Liver (tissue), 3 donors: ENCODE measurements around the gene BBS5.

ENCODE experiments used
- FOXA1 ChIP-seq: IDR thresholded peaks from 2 replicates; pipeline ENCODE4 v1.6.1; 2016; ENCODE audit warnings: antibody characterized with exemption
- GABPA ChIP-seq, 2 donors: IDR thresholded peaks in 1 of 2; conservative IDR thresholded peaks in 1 of 2; 2 replicates each; pipeline ENCODE4 v1.6.1; 2016; ENCODE audit warnings: antibody characterized with exemption in 2 of 2, mild to moderate bottlenecking in 1 of 2, moderate library complexity in 1 of 2
- JUND ChIP-seq, 2 donors: IDR thresholded peaks; 2 replicates each; pipeline ENCODE4 v1.6.1; 2016; ENCODE audit warnings: antibody characterized with exemption in 2 of 2
- NR2F2 ChIP-seq: IDR thresholded peaks from 2 replicates; pipeline ENCODE4 v1.6.1; 2016; ENCODE audit warnings: antibody characterized with exemption
- REST ChIP-seq: IDR thresholded peaks from 2 replicates; pipeline ENCODE4 v1.6.1; 2016; ENCODE audit warnings: antibody characterized with exemption, mild to moderate bottlenecking
- RXRA ChIP-seq, 2 donors: IDR thresholded peaks; 2 replicates each; pipeline ENCODE4 v1.6.1; 2017 to 2018; ENCODE audit warnings: antibody characterized with exemption in 2 of 2, mild to moderate bottlenecking in 1 of 2
- SP1 ChIP-seq: IDR thresholded peaks from 2 replicates; pipeline ENCODE4 v1.6.1; 2018; ENCODE audit warnings: antibody characterized with exemption, mild to moderate bottlenecking
- TF ChIP-seq, protein P1 (sequence below): IDR thresholded peaks from 2 replicates; pipeline ENCODE4 v1.6.1; 2016; ENCODE audit warnings: antibody characterized with exemption
- TF ChIP-seq, protein P2 (sequence below): fragments of 150-350 bp; IDR thresholded peaks from 2 replicates; pipeline ENCODE4 v1.5.1; 2017; ENCODE audit warnings: improper control_type of control experiment, low read depth, low read length; ENCODE audit not compliant: missing input control
- donor health status: healthy.
- donor health status: healthy.

GRCh38 chr2:169439900-169440299, 39.4 kb upstream of the BBS5 start:
- TF ChIP-seq, protein P1, sequence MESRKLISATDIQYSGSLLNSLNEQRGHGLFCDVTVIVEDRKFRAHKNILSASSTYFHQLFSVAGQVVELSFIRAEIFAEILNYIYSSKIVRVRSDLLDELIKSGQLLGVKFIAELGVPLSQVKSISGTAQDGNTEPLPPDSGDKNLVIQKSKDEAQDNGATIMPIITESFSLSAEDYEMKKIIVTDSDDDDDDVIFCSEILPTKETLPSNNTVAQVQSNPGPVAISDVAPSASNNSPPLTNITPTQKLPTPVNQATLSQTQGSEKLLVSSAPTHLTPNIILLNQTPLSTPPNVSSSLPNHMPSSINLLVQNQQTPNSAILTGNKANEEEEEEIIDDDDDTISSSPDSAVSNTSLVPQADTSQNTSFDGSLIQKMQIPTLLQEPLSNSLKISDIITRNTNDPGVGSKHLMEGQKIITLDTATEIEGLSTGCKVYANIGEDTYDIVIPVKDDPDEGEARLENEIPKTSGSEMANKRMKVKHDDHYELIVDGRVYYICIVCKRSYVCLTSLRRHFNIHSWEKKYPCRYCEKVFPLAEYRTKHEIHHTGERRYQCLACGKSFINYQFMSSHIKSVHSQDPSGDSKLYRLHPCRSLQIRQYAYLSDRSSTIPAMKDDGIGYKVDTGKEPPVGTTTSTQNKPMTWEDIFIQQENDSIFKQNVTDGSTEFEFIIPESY, result no peak
- TF ChIP-seq, protein P2, sequence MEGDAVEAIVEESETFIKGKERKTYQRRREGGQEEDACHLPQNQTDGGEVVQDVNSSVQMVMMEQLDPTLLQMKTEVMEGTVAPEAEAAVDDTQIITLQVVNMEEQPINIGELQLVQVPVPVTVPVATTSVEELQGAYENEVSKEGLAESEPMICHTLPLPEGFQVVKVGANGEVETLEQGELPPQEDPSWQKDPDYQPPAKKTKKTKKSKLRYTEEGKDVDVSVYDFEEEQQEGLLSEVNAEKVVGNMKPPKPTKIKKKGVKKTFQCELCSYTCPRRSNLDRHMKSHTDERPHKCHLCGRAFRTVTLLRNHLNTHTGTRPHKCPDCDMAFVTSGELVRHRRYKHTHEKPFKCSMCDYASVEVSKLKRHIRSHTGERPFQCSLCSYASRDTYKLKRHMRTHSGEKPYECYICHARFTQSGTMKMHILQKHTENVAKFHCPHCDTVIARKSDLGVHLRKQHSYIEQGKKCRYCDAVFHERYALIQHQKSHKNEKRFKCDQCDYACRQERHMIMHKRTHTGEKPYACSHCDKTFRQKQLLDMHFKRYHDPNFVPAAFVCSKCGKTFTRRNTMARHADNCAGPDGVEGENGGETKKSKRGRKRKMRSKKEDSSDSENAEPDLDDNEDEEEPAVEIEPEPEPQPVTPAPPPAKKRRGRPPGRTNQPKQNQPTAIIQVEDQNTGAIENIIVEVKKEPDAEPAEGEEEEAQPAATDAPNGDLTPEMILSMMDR, result no peak
- TF ChIP-seq REST (no peak), NR2F2 (no peak), RXRA (IDR thresholded peaks at IDR 0.05) (no peak), FOXA1 (no peak), SP1 (no peak), JUND (IDR thresholded peaks at IDR 0.05) (no peak), GABPA (IDR thresholded peaks at IDR 0.05 in 1 of 2, conservative IDR thresholded peaks at IDR 0.05 in 1 of 2) (no peak)
